GM21390 (cell line): Measurements from ENCODE around the gene DUSP23.

Experiments used
- ATAC-seq: cut with Tn5 transposase; IDR thresholded peaks from one replicate; pipeline ENCODE4 v1.9.1; 2021; ENCODE audit not compliant: unreplicated experiment

The DUSP23 gene

DNA sequence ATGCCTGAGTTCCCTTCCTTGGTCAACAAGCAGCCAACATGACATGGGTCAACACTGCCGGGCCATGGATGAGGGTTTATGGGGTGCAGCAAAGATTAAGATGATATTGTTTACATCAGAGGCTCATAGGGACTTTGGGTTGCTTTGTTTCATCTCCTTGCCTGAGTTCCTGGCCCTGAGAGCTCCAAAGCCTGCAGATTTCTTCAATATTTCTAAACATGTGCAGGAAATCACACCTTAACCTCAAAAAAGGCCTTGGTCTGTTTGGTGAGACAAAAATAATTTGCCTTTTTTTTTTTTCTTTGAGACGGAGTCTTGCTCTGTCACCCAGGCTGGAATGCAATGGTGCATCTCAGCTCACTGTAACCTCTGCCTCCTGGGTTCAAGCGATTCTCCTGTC is 46.8 kb downstream of the DUSP23 start:
- ATAC-seq: no peak

DNA sequence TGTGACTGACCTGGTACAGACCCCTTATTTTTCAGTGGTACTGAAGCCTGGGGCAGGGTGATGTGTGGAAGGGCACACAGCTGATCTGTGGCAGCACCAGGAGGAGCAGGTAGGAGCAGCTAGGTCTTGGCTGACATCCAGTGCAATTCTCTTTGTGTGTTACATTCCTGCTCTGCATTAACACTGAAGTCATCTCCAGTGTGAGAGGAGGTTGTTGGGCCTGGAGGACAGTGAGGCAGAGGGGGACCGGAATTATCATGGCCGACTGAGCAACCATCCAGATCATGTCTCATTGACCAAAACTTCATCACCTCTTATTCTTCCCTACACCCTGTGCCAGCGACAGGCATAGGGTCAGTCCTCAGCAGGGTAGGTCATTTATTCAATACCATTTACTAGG is 47.4 kb downstream of the DUSP23 start:
- no peak for ATAC-seq

DNA sequence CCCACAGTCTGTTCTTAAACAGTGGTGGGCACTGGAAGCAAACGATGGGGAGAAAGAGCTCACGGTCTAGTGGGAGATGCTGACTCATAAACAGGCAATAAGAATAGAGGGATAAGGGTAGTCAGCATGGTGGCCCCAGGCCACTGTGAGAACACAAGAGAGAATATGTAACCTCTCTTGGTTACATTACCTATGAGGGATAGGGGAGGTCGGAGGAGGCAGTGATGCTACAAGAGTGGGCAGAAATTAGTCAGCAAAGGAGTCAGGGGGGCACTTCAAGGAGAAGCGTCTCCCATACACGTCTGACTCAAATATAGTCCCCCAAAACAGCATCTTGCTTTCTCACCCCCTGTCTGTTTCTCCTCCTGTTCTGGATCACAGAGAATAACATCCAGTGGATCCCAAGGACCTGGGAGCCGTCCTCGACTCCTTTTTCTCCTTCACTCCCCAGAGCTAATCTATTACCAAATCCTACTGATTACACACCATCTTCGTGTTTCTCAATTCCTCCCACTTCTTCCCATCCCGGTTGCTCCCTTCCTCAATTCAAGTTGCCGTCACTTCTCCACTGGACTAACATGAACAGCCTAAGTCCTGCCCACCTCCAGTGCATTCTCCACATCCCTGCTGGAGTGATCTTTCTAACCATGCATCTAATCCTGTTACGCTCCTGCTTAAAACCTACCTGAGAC is 48.0 kb downstream of the DUSP23 start:
- ATAC-seq: no peak

DNA sequence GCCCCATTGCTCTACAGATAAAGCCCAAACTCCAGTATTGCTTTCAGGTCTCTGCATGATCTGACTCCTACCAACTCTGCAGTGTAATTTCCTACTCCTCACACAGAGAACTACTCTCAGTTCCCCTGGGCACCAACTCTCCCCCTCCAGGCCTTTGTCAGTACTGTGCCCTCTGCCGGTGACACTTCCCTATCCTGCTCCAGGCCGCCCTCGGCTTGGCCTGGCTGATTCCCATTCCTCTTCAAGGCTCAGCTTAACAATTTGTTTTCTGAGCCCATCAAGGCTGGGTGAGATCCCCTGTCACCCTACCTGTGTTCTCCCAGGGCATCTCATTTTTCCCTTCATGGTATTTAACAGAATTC is 48.5 kb downstream of the DUSP23 start:
- ATAC-seq: peak; percentile 85

DNA sequence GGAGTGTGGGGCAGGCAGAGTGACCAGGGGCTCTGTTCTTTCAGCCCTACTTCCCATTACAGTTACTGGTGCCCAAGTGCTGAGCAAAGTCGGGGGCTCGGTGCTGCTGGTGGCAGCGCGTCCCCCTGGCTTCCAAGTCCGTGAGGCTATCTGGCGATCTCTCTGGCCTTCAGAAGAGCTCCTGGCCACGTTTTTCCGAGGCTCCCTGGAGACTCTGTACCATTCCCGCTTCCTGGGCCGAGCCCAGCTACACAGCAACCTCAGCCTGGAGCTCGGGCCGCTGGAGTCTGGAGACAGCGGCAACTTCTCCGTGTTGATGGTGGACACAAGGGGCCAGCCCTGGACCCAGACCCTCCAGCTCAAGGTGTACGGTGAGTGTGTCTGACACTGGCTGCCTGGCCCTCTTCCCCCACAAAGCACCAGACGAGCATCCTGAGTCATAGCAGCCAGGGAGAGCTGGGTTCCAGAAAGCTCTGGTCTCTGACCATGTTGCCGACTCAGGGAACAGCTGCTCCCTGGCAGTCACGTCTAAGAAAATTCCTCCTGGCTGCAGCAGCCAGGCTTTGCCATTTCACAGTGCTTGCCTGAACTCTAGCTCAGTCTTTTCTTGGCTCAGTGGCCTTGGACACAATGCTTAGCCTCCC is 49.2 kb downstream of the DUSP23 start:
- no peak for ATAC-seq

DNA sequence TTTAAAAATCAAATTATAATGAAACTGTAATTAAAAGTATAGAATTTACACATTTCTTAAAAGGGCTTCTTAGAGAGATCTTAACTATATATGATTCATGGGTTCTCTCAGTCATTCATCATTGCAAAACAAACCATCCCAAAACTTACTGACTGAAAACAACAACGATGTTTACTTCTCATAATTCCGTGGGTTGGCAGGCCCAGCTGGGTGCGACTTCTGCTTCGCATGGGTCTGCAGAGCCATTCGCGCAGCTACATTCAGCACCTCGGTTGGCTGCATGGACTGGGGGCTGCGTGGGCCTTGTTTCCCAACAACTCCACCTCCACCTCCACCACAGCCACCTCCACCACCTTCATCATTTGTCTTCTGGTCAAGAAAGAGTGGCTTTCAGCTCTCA is 50.0 kb downstream of the DUSP23 start:
- no peak for ATAC-seq

DNA sequence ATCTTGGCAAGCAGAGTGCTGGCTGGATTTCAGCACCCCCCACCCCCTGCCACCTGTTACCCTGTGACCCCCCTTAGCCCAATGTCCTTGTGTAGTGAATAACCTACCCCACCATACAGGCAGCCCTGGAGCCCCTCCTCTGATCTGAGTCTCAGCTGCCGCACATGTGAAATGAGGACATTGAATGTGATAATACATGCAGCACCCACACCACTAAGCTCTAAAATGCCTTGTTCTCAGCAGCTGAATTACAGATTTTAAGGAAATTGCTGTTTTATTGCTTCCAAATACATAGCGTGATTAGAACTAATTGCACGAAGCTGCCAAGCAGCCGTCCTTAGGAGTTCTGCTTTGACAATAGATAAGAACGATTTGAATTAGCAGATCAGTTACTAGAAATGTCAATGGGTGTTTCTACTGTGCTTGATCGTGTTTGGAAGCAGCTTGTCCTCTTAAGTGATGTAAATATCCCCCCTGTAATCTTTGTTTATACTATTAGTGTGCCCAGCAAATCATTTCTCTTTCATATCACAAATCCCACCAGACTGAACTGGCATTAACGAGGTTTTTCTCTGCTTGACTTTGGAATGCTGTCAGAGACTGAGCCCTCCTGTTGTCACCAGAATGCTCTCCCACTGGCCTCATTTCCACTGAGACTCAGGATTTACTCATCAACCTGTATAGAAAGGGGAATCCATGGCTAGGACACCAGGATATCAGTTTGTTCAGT is 50.8 kb downstream of the DUSP23 start:
- ATAC-seq: no peak
